Neural progenitor cell (in vitro differentiated cells): ENCODE data around the gene SIX3.

Source experiments
- CTCF ChIP-seq: fragments of 200-600 bp; sonication (generic); IDR thresholded peaks from 2 replicates; pipeline ENCODE4 v1.5.1; 2017; ENCODE audit warnings: antibody characterized with exemption, mild to moderate bottlenecking
- EZH2 ChIP-seq: fragments of 200-600 bp; sonication (generic); IDR thresholded peaks from 2 replicates; pipeline ENCODE4 v1.6.1; 2017; ENCODE audit warnings: antibody characterized with exemption, mild to moderate bottlenecking, moderate library complexity
- EZH2phosphoT487 ChIP-seq: fragments of 200-600 bp; sonication (generic); IDR thresholded peaks from 2 replicates; pipeline ENCODE4 v1.6.1; 2017; ENCODE audit warnings: antibody characterized with exemption

DNA sequence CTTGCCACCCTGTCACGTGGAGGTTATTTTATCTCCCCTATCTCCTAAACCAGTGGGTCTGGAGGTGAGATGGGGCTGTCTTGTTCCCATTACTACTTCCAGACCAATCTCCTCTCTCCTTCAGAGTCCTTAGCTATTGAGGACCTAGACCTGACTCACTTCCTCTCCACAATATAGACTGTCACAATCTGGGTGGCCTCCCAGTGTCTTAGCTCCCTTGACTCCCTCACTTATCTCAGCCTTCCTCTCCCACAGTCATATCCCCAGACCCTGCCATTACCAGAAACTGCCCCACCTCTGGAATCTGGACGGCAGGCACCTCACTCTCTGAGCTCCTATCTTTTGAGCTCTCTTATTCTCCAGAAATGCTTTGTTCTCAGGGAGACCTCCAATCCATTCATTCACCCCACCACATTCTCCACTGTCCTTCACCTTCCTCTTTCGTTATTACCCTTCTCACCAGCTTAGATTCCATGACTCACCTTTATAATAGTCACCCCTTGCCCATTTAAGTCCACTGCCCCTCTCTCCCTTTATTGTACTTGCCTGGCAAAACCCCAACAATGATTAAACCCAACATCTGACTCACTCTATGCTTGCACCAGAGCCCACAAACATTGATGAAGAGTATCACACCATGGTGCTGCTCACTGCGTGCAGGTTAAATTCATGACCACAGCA, 23.3 kb upstream of the SIX3 start:
- TF ChIP-seq CTCF, result no peak
- no peak for TF ChIP-seq EZH2
- TF ChIP-seq EZH2phosphoT487, result no peak
